ENCODE data around the gene TMEM138. TPM values are rescaled to one million over a fixed set of nuclear protein-coding genes. Genes with fewer than 3 reads are reported as not detected.

The TMEM138 gene
- total RNA-seq, 3 donors from 2014 or later = 24.6 to 38.5 (median 32.8) TPM

GRCh38 chr11:61358566-61358965 lies 3.6 kb upstream of the TMEM138 start:
- Histone ChIP-seq H3K4me3 (no peak overlapping the region), H3K9me3 (no peaks in the 10 kb centered on the region), H3K27me3 (no peaks in the 10 kb centered on the region), H3K36me3 (no peaks in the 10 kb centered on the region), H3K4me1 (peaks cover 0 to 6% of the 10 kb centered on the region in 2 donors), H3K27ac (no peak overlapping the region)
- no peak for DNase-seq (ENCODE audit: low spot score in 2 of 2)
- TF ChIP-seq CTCF (IDR thresholded peaks at IDR 0.05) (no peak), POLR2A (IDR thresholded peaks at IDR 0.05) (no peak), POLR2AphosphoS5 (IDR thresholded peaks at IDR 0.05) (no peak)
- intact Hi-C loops (cut with DNase I; ENCODE audit: low total_unique reads) = no loop called here

GRCh38 chr11:61359516-61359915 lies 2.7 kb upstream of the TMEM138 start:
- Histone ChIP-seq H3K9me3 (no peaks in the 10 kb centered on the region), H3K27ac (no peak overlapping the region), H3K36me3 (no peaks in the 10 kb centered on the region), H3K4me3 (no peak overlapping the region), H3K4me1 (peaks cover 0 to 6% of the 10 kb centered on the region in 2 donors), H3K27me3 (no peaks in the 10 kb centered on the region)
- no peak for DNase-seq (ENCODE audit: low spot score in 2 of 2)
- intact Hi-C loops (cut with DNase I; ENCODE audit: low total_unique reads) = no loop called here
- TF ChIP-seq POLR2AphosphoS5 (IDR thresholded peaks at IDR 0.05) = no peak
- no peak for TF ChIP-seq CTCF (IDR thresholded peaks at IDR 0.05)
- TF ChIP-seq POLR2A (IDR thresholded peaks at IDR 0.05) = no peak

- intact Hi-C loops (cut with DNase I; ENCODE audit: low total_unique reads) = no loop called here
- TF ChIP-seq CTCF (IDR thresholded peaks at IDR 0.05) (no peak), POLR2AphosphoS5 (IDR thresholded peaks at IDR 0.05) (no peak), POLR2A (IDR thresholded peaks at IDR 0.05) (no peak)
- Histone ChIP-seq H3K9me3 (no peaks in the 10 kb centered on the region), H3K27me3 (no peaks in the 10 kb centered on the region), H3K4me3 (peak overlapping the region; percentile 60 to 77 (median 73)), H3K27ac (peak overlapping the region; percentile 95 to 96), H3K4me1 (peaks cover 0 to 6% of the 10 kb centered on the region in 2 donors), H3K36me3 (no peaks in the 10 kb centered on the region)
- DNase-seq (ENCODE audit: low spot score in 2 of 2) = no peak
Measured at GRCh38 chr11:61361237-61361740, 885 bp upstream of the TMEM138 start.

- no peaks in the 10 kb centered on the region for H3K27me3 ChIP-seq
- peaks cover 0 to 6% of the 10 kb centered on the region in 2 donors for H3K4me1 ChIP-seq
- H3K4me3 ChIP-seq = peak overlapping the region; percentile 60 to 77 (median 73)
- TF ChIP-seq CTCF (IDR thresholded peaks at IDR 0.05) = no peak
- no peak for TF ChIP-seq POLR2A (IDR thresholded peaks at IDR 0.05)
- TF ChIP-seq POLR2AphosphoS5 (IDR thresholded peaks at IDR 0.05) = no peak
- no peak for DNase-seq (ENCODE audit: low spot score in 2 of 2)
- no peaks in the 10 kb centered on the region for H3K9me3 ChIP-seq
- no peaks in the 10 kb centered on the region for H3K36me3 ChIP-seq
- intact Hi-C loops (cut with DNase I; ENCODE audit: low total_unique reads) = no loop called here
- H3K27ac ChIP-seq = peak overlapping the region; percentile 95 to 96
Measured at GRCh38 chr11:61362542-61362875, 335 bp downstream of the TMEM138 start.

GRCh38 chr11:61364012-61364675 lies 2.0 kb downstream of the TMEM138 start:
- no peak overlapping the region for H3K4me3 ChIP-seq
- H3K4me1 ChIP-seq = peaks cover 0 to 6% of the 10 kb centered on the region in 2 donors
- TF ChIP-seq CTCF (IDR thresholded peaks at IDR 0.05) (no peak), POLR2A (IDR thresholded peaks at IDR 0.05) (no peak), POLR2AphosphoS5 (IDR thresholded peaks at IDR 0.05) (no peak)
- H3K36me3 ChIP-seq = no peaks in the 10 kb centered on the region
- no peak for DNase-seq (ENCODE audit: low spot score in 2 of 2)
- intact Hi-C loops (cut with DNase I; ENCODE audit: low total_unique reads) = no loop called here
- H3K27me3 ChIP-seq = no peaks in the 10 kb centered on the region
- no peak overlapping the region for H3K27ac ChIP-seq
- H3K9me3 ChIP-seq = no peaks in the 10 kb centered on the region
